Endometrial microvascular endothelial cells (primary cell): ENCODE measurements around the gene CLK3. TPM values are rescaled to one million over a fixed set of nuclear protein-coding genes. Genes with fewer than 3 reads are reported as not detected.

ENCODE experiments used
- in situ Hi-C: cut with HindIII; loops from 2 replicates; pipeline ENCODE4 v1.10.0; 2017; ENCODE audit warnings: low sequenced_read_pairs, low pct_unique_long_range_greater_than_20kb; ENCODE audit errors: inconsistent ontology term
- total RNA-seq: library from RNA; depleted of rRNA; stranded (reverse); fragments of >200 nt; gene quantifications from one replicate; pipeline ENCODE4 v1.2.3, GENCODE V29; 2015; ENCODE audit errors: inconsistent ontology term

The CLK3 gene
- total RNA-seq, 1 donor from 2014 or later: 91.1 TPM

DNA sequence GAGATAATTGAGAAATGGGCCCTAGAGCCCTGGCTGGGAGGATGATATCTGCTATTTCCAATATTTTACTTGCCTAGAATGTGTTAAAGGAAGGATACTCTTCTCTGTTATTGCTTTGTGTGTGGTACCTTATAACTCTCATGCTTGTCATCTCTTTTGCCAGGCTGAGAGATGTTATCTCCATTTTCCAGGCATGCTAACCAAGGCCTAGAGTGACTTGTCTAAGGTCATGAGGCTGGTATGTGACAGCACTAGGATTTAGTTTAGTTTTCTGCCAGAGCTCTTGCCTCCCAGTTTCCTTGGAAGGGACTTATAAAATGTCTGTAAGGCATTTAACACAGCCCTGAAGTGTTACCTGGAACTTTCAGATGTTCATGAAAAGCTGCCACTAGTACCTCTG lies 1.4 kb downstream of the CLK3 start:
- in situ Hi-C loops: no loop called here

DNA sequence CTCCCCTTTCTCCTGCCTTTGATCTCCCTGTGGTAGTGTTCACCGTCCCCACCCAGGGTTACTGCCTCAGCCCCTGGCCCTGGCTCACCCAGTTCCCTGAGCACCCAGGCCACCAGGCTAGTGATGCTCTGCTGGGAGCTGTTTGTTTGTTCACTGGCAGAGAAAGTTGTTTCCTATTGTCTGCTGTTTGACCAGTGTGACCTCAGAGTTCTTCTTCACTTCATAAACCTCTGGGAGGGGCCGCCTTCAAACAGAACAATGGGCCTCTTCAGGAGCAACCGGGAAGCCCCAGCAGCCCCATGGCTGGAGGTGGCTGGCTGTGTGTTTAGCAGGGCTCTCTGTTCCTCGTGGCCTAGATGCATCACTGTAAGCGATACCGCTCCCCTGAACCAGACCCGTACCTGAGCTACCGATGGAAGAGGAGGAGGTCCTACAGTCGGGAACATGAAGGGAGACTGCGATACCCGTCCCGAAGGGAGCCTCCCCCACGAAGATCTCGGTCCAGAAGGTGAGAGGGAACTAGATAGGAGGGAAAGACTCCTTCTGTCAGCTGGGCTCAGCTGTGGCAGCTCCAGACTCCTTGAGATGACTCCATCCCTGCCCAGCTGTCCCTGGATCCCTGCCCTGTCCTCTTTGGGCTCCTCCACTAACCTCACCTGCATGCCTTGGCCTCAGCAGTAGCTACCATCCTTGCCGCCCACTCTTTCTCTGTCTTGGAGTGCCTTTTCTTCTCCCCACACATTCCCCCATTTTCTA lies 3.4 kb downstream of the CLK3 start:
- in situ Hi-C loops: no loop called here

DNA sequence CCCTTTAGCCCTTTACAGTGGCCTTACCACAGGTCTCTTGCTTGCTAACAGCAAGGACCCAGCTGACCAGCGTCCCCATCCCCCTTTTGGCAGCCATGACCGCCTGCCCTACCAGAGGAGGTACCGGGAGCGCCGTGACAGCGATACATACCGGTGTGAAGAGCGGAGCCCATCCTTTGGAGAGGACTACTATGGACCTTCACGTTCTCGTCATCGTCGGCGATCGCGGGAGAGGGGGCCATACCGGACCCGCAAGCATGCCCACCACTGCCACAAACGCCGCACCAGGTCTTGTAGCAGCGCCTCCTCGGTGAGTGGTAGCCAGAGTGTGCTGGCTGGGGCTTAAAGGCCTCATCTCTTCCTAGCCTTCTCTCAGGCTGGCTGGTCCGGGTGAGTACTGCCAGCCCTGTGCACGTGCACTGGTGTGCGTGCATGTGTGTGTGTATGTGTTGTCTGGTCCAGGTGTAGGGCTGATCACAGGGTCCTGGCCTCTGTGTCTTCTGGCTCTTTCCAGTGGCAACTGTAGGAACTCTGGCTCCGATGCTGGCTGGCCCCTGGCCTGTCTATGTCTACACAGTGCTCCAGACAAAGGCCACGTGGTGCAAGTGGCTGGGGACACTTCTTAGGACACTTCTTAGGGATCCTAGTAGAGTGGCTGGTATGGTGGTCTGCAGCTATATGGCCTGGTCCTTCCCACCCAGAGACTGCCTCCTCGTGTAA lies 4.4 kb downstream of the CLK3 start:
- in situ Hi-C loops: no loop called here

DNA sequence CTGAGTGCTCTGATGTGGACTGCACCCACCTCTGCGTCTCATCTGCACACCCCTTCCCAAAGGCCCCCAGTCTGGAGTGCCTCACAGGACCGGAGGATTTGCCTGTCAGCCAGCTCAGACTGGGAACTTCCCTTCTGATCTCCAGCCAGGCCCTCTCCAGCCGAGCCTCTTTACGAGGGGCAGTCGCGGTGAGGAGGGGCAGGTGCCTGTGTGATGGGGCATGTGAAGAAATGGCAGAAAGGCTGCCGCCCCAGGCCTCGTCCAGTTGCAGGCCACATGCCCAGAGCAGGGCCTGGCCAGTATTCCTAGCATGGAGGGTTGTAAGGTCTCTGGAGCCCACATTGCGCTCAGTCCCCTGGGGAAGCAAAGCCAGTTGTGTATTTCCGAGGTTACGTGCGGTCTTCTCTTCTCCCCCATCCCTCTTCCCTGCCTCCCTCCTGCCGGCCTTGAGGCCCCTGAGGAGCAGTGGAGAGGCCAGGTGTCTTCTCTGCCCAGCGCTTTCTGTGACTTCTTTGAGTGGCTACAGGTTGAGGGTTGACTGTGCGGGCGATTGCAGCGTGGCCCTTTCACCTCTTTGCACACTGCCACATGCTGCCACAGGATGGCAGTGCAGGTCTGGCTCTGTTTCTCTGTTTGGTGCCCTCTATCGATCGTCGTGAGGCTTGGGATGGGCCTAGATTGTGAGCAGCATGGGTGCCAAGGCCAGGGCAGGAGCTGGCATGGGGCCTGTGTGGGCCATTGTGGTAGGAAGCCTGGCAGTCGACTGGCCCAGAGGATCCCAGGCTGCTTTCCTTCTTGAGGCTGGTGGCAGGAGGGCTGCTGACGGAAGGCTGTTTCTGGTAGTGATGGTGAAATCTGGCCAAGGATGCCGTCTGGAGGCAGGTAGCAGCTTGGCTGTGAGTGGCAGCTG lies 5.3 kb downstream of the CLK3 start:
- in situ Hi-C loops: no loop called here

DNA sequence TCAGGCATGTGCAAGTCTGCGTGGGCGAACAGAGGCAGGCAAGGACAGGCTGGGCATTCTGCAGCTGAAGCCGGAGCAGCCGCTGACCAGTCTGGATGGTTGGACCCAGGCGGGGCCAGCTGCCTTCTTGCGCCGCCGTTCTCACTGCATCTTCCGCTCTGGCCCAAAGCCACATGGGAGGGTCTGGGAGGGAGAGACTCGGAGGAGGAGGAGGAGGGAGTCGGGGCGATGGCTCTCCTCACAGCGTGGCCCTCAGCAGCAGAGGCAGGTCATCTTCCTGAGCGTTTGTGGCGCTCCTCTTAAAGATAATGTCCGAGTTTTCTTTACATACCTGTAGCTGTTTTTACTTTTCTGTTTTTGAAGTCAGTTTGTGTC lies 5.9 kb downstream of the CLK3 start:
- in situ Hi-C loops: no loop called here

DNA sequence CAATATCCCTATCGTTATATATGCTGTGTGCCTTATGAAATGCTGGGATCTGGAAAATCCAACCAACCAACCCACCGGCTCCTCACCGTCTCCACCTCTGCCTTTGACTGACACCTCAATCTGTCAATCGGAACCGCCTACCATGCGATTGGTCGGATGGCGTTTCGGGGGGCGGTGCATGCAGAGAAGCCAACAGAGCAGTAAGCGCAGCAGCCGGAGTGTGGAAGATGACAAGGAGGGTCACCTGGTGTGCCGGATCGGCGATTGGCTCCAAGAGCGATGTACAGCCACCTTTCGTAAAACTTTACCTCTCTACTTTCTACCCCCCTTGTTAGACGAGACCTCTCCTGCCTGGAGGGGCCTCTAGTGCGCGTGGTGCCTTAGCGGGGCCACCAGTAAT lies 6.3 kb downstream of the CLK3 start:
- in situ Hi-C loops: no loop called here

DNA sequence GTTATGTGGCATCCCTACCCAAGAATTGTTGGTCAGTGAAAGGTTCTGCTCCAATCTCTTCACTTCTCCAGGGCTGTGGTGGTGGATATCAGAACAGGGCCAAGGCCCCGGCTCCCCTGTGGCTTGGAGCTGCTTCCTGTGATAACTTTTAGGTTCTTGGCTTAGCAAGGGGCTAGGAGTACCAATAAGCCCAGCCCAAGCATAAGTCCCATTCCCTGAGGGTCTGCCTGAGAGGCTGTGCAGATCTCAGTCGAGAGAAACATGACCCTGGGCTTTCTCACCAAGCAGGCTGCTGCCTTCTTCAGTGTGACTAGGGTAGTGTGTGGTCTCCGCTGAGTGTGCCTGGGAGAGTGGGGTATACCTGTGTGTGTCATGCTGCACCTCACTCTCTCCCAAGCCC lies 7.1 kb downstream of the CLK3 start:
- in situ Hi-C loops: no loop called here

DNA sequence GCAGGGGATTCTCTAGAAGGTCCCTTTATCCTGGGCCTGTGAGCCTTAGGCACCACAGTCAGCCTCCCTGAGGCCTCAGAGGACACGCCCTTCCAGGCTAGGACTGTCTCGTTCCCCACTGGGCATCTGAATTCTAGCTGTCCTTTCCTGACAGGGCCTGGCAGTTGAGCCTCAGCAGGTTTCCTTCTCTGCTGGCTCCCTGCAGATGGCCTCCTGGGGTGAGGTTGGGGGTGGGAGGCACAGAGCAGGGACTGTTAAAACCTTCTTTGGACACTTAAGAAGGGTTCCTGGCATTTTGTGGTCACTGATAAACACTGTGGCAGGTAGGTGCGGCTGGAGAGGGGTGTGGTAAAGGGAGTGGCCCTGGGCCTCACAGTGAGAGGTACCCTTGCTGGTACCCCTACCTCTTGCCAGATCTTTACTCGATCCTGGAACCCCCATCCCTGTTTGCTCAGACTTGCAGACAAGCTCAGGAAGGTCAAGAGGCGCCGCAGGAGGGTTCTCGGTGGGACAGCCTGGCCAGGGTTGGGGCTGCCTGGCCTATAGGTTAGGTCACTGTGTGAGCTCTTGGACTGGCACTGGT lies 8.5 kb downstream of the CLK3 start:
- in situ Hi-C loops: no loop called here

DNA sequence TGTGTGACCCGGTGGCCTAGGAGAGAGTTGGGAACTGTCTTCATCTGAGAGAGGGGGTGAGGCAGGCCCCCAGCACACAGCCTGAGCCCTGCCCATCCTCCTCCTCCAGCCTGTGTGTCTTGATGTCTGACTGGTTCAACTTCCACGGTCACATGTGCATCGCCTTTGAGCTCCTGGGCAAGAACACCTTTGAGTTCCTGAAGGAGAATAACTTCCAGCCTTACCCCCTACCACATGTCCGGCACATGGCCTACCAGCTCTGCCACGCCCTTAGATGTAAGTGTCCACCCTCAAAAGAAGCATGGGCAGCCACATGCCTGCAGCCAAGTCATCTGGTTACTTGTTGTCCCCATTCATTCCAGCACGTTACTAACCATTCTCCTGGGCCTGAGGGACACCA lies 10.1 kb downstream of the CLK3 start:
- in situ Hi-C loops: no loop called here

DNA sequence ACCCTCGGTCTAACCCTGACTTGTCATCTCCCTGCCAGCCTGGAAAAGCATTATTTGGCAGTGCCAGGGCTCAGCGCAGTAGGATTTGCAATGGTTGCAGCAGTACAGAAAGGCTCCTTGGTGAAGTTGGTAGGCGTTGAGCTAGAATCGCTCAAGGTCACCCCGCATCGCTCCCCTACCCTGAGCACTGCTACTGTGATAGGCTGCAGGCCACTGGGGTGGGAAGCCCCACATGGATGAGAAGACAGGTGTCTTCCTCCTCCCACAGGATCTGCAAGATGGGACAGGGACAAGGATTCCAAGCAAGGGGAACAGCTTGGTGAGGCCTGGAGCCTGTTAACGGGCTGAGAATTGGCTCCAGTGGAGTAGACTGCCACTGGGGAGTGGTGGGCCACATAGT lies 10.7 kb downstream of the CLK3 start:
- in situ Hi-C loops: no loop called here

DNA sequence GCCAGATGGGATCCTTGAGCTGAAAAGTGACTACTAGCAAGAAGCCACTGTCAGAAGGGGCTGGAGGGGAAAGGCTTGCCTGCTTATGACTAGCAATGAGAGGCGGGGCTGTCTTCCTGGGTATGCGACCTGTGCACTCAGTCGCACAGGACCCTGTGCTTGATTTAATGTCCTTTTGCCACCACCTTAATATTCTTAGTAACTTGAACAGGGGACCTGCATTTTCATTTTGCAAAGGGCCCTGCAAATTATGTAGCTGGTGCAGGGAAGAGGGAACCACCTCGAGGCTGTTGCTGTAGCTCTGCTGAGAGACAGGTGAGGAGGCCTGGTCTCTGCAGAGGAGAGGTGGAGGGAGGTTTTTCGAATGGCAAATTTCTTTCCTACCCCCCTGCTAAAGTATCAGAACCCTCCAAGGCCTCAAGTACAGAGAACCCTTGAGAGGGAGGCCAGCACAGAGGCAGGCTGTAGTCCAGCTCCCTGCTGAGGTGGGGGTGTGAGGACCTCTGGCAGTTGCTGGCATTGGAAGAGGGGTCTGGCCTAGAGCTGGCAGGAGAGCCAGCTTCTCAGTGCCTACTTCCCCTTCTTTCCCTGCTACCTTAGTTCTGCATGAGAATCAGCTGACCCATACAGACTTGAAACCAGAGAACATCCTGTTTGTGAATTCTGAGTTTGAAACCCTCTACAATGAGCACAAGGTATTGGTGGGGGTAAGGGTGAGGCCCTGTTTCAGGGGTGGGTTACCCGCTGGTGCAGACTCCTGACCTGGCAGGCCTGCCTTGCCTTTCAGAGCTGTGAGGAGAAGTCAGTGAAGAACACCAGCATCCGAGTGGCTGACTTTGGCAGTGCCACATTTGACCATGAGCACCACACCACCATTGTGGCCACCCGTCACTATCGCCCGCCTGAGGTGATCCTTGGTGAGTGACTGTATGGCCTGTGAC lies 11.4 kb downstream of the CLK3 start:
- in situ Hi-C loops: no loop called here

DNA sequence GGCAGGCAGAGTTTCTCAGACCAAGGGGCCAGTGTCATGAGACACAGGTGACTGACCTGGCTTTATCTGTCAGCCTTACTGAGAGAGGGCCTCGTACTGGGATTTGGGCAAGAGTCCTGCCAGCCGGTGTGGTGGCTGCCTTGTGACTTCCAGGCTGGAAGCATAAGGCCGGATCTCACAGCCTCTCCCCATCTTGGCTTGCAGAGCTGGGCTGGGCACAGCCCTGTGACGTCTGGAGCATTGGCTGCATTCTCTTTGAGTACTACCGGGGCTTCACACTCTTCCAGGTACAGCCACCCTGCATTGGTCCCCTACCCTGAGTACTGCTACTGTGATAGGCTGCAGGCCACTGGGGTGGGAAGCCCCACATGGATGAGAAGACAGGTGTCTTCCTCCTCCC lies 12.1 kb downstream of the CLK3 start:
- in situ Hi-C loops: no loop called here

DNA sequence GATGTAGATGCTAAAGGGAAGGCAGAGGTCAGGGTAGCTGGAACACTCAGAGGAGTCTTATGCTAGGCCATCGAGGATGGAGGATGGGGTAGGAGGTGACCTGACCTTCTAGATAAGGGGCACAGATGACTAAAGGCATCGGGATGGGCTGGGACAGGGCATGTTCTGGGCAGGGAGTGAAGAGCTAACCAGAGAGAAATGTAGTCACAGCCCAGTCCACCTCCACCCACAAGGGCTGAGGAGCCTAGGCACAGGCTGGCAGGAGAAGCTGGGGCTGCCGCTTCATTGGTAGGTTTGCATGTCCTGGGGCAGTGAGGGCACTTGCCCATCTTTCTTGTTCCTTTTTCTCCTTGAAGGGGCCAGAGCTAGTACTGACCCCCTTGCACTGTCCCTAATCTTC lies 12.6 kb downstream of the CLK3 start:
- in situ Hi-C loops: no loop called here

DNA sequence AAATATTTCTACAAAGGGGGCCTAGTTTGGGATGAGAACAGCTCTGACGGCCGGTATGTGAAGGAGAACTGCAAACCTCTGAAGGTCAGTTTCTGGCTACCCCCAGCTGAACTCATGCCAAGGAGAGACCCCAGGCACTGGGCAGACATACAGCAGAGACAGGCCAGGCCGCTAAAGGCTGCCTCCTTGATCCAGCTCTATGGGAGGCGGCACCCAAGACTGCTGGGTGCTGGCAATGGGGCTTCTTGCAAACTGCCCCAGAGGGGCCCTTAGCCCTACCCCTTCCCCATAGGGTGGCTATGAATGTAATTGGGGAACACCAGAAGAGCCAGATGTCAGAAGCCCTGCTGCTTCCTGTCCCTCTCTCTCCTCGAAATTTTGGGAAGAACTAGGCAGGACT lies 13.3 kb downstream of the CLK3 start:
- in situ Hi-C loops: no loop called here

DNA sequence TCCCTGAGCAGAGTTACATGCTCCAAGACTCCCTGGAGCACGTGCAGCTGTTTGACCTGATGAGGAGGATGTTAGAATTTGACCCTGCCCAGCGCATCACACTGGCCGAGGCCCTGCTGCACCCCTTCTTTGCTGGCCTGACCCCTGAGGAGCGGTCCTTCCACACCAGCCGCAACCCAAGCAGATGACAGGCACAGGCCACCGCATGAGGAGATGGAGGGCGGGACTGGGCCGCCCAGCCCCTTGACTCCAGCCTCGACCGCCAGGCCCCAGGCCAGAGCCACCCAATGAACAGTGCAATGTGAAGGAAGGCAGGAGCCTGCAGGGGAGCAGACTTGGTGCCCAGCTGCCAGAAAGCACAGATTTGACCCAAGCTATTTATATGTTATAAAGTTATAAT lies 14.1 kb downstream of the CLK3 start:
- in situ Hi-C loops: loop anchor here (5.0 kb wide), 1 partner anchor 143 kb away; no protein-coding TSS in a partner anchor

DNA sequence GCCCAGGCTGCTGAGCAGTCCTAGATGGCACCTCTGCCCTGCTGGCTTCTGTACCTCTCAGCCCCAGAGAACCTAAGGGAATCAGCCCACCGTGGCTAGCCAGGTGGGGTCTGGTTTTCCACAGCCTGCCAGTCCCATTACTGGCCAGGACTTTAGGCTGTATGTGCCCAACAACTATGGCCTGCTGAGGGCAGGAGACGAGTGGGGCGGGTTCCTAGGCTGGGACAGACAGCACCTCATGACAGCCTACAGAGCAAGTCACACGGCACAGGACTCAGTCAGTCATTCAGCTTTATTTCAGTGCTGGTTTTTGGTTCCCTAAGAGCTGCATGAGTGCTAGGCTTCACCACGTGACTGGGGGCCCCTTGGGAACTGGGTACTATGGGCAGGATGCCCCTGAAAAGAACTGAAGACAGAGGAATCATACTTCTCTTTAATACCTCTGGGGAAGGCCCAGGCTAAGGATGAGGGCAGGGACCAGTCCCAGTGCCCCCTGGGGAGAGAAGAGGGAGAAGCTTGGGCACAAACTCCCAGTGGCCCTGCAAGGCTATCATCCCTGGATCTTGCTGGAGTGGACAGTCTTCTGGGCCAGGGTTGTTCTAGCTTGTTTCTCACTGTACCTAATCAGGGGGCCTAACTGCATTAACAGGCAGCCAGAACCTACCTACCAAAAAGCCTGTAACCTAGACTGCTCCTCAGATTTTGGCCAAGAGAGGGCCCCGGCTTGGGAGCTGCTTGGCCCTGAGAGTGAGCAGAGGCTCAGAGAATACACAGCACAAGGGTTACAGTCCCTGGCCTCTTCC lies 14.8 kb downstream of the CLK3 start:
- in situ Hi-C loops: loop anchor here (5.0 kb wide), 1 partner anchor 142 kb away; no protein-coding TSS in a partner anchor

DNA sequence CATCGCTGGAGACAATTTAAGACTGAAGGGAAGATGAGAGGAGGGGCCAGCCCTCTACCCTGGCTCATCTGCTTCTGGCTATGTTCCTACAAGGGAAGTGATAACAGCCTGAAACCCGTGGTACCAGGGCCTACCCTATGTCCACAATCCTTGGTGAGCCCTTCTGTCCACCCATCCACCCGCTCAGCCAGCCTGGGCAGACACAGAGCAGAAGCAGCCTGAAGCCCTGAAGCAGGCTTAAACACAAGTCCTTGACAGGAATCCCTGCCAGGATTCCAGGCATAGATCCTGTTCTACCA lies 15.4 kb downstream of the CLK3 start:
- in situ Hi-C loops: loop anchor here (5.0 kb wide), 1 partner anchor 141 kb away; no protein-coding TSS in a partner anchor
